Measurements from ENCODE around the gene SEBOX. TPM values are rescaled to one million over a fixed set of nuclear protein-coding genes. Genes with fewer than 3 reads are reported as not detected.

Gene SEBOX
- total RNA-seq, 1 donor from 2014 or later, result not detected

- H3K27ac Mint-ChIP-seq, result peak within 1 kb of the TSS; percentile 96
- DNase-seq, result peak; percentile 99
- no peaks in the 10 kb centered on the region for H3K27me3 Mint-ChIP-seq
- intact Hi-C loops (cut with micrococcal nuclease), result loop anchor here (1.0 kb wide), 4 partner anchors 16 to 294 kb away; partner anchors contain the start of genes POLDIP2, SARM1 and TMEM97
- H3K9me3 Mint-ChIP-seq, result no peaks in the 10 kb centered on the region
- H3K4me3 Mint-ChIP-seq, result peak within 1 kb of the TSS; percentile 97
- H3K36me3 Mint-ChIP-seq (ENCODE audit: low read depth), result peaks cover 14% of the 10 kb centered on the region
- peaks cover 34% of the 10 kb centered on the region for H3K4me1 Mint-ChIP-seq
Observed at GRCh38 chr17:28335201-28335958, 29.6 kb downstream of the SEBOX start, which contains the start of the genes IFT20 and TNFAIP1. Gene IFT20 (minus strand): TSS chr17:28335472. CDS start chr17:28331985, 3,487 bp downstream. Gene TNFAIP1 (plus strand): TSS chr17:28335761. CDS start chr17:28339522, 3,761 bp downstream.

- no peaks in the 10 kb centered on the region for H3K9me3 Mint-ChIP-seq
Observed at GRCh38 chr17:28334666-28335200, 30.3 kb downstream of the SEBOX start.

GRCh38 chr17:28334171-28334570 lies 30.8 kb downstream of the SEBOX start:
- intact Hi-C loops (cut with micrococcal nuclease), result no loop called here
- peaks cover 9% of the 10 kb centered on the region for H3K36me3 Mint-ChIP-seq (ENCODE audit: low read depth)
- H3K27me3 Mint-ChIP-seq, result no peaks in the 10 kb centered on the region
- H3K9me3 Mint-ChIP-seq, result no peaks in the 10 kb centered on the region
- peak overlapping the region; percentile 96 for H3K27ac Mint-ChIP-seq
- no peak for DNase-seq
- peak overlapping the region; percentile 97 for H3K4me3 Mint-ChIP-seq
- peaks cover 34% of the 10 kb centered on the region for H3K4me1 Mint-ChIP-seq

More at GRCh38 chr17:28334666-28335200, 30.3 kb downstream of the SEBOX start:
- Mint-ChIP-seq H3K4me1 (peaks cover 34% of the 10 kb centered on the region), H3K27ac (peak overlapping the region; percentile 96), H3K27me3 (no peaks in the 10 kb centered on the region), H3K4me3 (peak overlapping the region; percentile 97), H3K36me3 (ENCODE audit: low read depth) (peaks cover 11% of the 10 kb centered on the region)
- DNase-seq, result no peak
- intact Hi-C loops (cut with micrococcal nuclease), result loop anchor here (1.0 kb wide), 4 partner anchors 15 to 293 kb away; partner anchors contain the start of genes POLDIP2, SARM1 and TMEM97

GRCh38 chr17:28333083-28333746 lies 31.8 kb downstream of the SEBOX start:
- Mint-ChIP-seq H3K36me3 (ENCODE audit: low read depth) (peaks cover 14% of the 10 kb centered on the region), H3K4me3 (peak overlapping the region; percentile 97), H3K27ac (no peak overlapping the region), H3K4me1 (peaks cover 30% of the 10 kb centered on the region), H3K27me3 (no peaks in the 10 kb centered on the region), H3K9me3 (no peaks in the 10 kb centered on the region)
- intact Hi-C loops (cut with micrococcal nuclease), result no loop called here
- no peak for DNase-seq

GRCh38 chr17:28331891-28332420 lies 33.0 kb downstream of the SEBOX start:
- DNase-seq, result no peak
- H3K4me3 Mint-ChIP-seq, result no peak overlapping the region
- H3K36me3 Mint-ChIP-seq (ENCODE audit: low read depth), result peaks cover 24% of the 10 kb centered on the region
- intact Hi-C loops (cut with micrococcal nuclease), result no loop called here
- H3K9me3 Mint-ChIP-seq, result no peaks in the 10 kb centered on the region
- no peak overlapping the region for H3K27ac Mint-ChIP-seq
- peaks cover 31% of the 10 kb centered on the region for H3K4me1 Mint-ChIP-seq
- H3K27me3 Mint-ChIP-seq, result no peaks in the 10 kb centered on the region

- peaks cover 26% of the 10 kb centered on the region for H3K4me1 Mint-ChIP-seq
- H3K9me3 Mint-ChIP-seq, result no peaks in the 10 kb centered on the region
- no peak overlapping the region for H3K27ac Mint-ChIP-seq
- intact Hi-C loops (cut with micrococcal nuclease), result no loop called here
- peaks cover 33% of the 10 kb centered on the region for H3K36me3 Mint-ChIP-seq (ENCODE audit: low read depth)
- H3K27me3 Mint-ChIP-seq, result no peaks in the 10 kb centered on the region
- no peak for DNase-seq
- no peak overlapping the region for H3K4me3 Mint-ChIP-seq
Observed at GRCh38 chr17:28330671-28331070, 34.3 kb downstream of the SEBOX start.

- no peak for DNase-seq
- Mint-ChIP-seq H3K27me3 (no peaks in the 10 kb centered on the region), H3K9me3 (no peaks in the 10 kb centered on the region), H3K4me3 (no peak overlapping the region), H3K4me1 (peaks cover 19% of the 10 kb centered on the region), H3K27ac (no peak overlapping the region), H3K36me3 (ENCODE audit: low read depth) (peaks cover 33% of the 10 kb centered on the region)
- intact Hi-C loops (cut with micrococcal nuclease), result no loop called here
Observed at GRCh38 chr17:28328325-28328724, 36.7 kb downstream of the SEBOX start.

GRCh38 chr17:28327709-28328108 lies 37.3 kb downstream of the SEBOX start:
- Mint-ChIP-seq H3K4me1 (peaks cover 20% of the 10 kb centered on the region), H3K27ac (no peak overlapping the region), H3K9me3 (no peaks in the 10 kb centered on the region), H3K36me3 (ENCODE audit: low read depth) (peaks cover 35% of the 10 kb centered on the region), H3K27me3 (no peaks in the 10 kb centered on the region), H3K4me3 (no peak overlapping the region)
- intact Hi-C loops (cut with micrococcal nuclease), result loop anchor here (1.0 kb wide), 1 partner anchor 8 kb away; the partner anchor contains the start of gene TMEM97
- DNase-seq, result no peak

GRCh38 chr17:28327031-28327607 lies 37.9 kb downstream of the SEBOX start:
- peaks cover 39% of the 10 kb centered on the region for H3K36me3 Mint-ChIP-seq (ENCODE audit: low read depth)

GRCh38 chr17:28326114-28326513 lies 38.9 kb downstream of the SEBOX start:
- intact Hi-C loops (cut with micrococcal nuclease), result no loop called here
- H3K4me1 Mint-ChIP-seq, result peaks cover 30% of the 10 kb centered on the region
- peaks cover 39% of the 10 kb centered on the region for H3K36me3 Mint-ChIP-seq (ENCODE audit: low read depth)
- DNase-seq, result no peak
- H3K4me3 Mint-ChIP-seq, result no peak overlapping the region
- no peaks in the 10 kb centered on the region for H3K27me3 Mint-ChIP-seq
- no peaks in the 10 kb centered on the region for H3K9me3 Mint-ChIP-seq
- H3K27ac Mint-ChIP-seq, result peak overlapping the region; percentile 29

More at GRCh38 chr17:28327031-28327607, 37.9 kb downstream of the SEBOX start:
- peaks cover 22% of the 10 kb centered on the region for H3K4me1 Mint-ChIP-seq
- no peak overlapping the region for H3K4me3 Mint-ChIP-seq
- no peaks in the 10 kb centered on the region for H3K27me3 Mint-ChIP-seq
- H3K9me3 Mint-ChIP-seq, result no peaks in the 10 kb centered on the region
- no peak for DNase-seq
- H3K27ac Mint-ChIP-seq, result no peak overlapping the region
- intact Hi-C loops (cut with micrococcal nuclease), result loop anchor here (1.0 kb wide), 1 partner anchor 8 kb away; the partner anchor contains the start of gene TMEM97

GRCh38 chr17:28325211-28325610 lies 39.8 kb downstream of the SEBOX start:
- Mint-ChIP-seq H3K36me3 (ENCODE audit: low read depth) (peaks cover 42% of the 10 kb centered on the region), H3K4me1 (peaks cover 37% of the 10 kb centered on the region), H3K4me3 (no peak overlapping the region), H3K9me3 (no peaks in the 10 kb centered on the region), H3K27ac (no peak overlapping the region), H3K27me3 (no peaks in the 10 kb centered on the region)
- intact Hi-C loops (cut with micrococcal nuclease), result no loop called here
- DNase-seq, result no peak

GRCh38 chr17:28324781-28325180 lies 40.2 kb downstream of the SEBOX start:
- DNase-seq, result no peak
- intact Hi-C loops (cut with micrococcal nuclease), result no loop called here
- Mint-ChIP-seq H3K9me3 (no peaks in the 10 kb centered on the region), H3K27me3 (no peaks in the 10 kb centered on the region), H3K36me3 (ENCODE audit: low read depth) (peaks cover 46% of the 10 kb centered on the region), H3K4me3 (no peak overlapping the region), H3K4me1 (peaks cover 41% of the 10 kb centered on the region), H3K27ac (no peak overlapping the region)

GRCh38 chr17:28324267-28324745 lies 40.7 kb downstream of the SEBOX start:
- intact Hi-C loops (cut with micrococcal nuclease), result no loop called here
- H3K27me3 Mint-ChIP-seq, result no peaks in the 10 kb centered on the region
- no peak overlapping the region for H3K27ac Mint-ChIP-seq
- peaks cover 42% of the 10 kb centered on the region for H3K4me1 Mint-ChIP-seq
- no peak overlapping the region for H3K4me3 Mint-ChIP-seq
- DNase-seq, result no peak
- no peaks in the 10 kb centered on the region for H3K9me3 Mint-ChIP-seq
- H3K36me3 Mint-ChIP-seq (ENCODE audit: low read depth), result peaks cover 46% of the 10 kb centered on the region
